Measurements from ENCODE around the gene RPL21. TPM values are rescaled to one million over a fixed set of nuclear protein-coding genes. Genes with fewer than 3 reads are reported as not detected.

Gene RPL21
- total RNA-seq, 4 donors from 2014 or later = 500 to 959 (median 698) TPM

GRCh38 chr13:27302643-27303262 lies 51.4 kb downstream of the RPL21 start:
- no peaks in the 10 kb centered on the region for H3K36me3 ChIP-seq
- H3K27ac ChIP-seq = no peak overlapping the region
- TF ChIP-seq CTCF (IDR thresholded peaks at IDR 0.05) (no peak), POLR2A (IDR thresholded peaks at IDR 0.05) (no peak), EP300 (IDR thresholded peaks at IDR 0.05) (no peak)
- no peaks in the 10 kb centered on the region for H3K9me3 ChIP-seq
- WGBS, 2 donors = 64 to 65% methylated on average over 4 of the region's 4 CpGs
- H3K4me1 ChIP-seq = no peaks in the 10 kb centered on the region
- H3K4me3 ChIP-seq = no peak overlapping the region
- H3K27me3 ChIP-seq = no peaks in the 10 kb centered on the region
- DNase-seq (ENCODE audit: low spot score in 2 of 2) = no peak

DNA sequence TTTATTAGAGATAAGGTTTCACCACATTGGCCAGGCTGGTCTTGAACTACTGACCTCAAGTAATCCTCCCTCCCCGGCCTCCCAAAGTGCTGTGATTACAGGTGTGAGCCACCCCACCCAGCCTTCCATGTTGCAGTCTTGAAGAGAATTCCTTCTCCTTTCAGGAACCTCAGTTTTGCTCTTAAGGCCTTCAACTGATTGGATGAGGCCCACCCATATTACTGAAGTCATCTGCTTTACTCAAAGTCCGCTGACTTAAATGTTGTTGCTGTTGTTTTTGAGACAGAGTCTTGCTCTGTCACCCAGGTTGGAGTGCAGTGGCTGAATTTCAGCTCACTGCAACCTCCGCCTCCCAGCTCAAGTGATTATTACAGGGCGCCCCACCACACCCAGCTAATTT lies 52.7 kb downstream of the RPL21 start:
- 92 to 95% methylated on average over 4 of the region's 4 CpGs for WGBS, 2 donors

DNA sequence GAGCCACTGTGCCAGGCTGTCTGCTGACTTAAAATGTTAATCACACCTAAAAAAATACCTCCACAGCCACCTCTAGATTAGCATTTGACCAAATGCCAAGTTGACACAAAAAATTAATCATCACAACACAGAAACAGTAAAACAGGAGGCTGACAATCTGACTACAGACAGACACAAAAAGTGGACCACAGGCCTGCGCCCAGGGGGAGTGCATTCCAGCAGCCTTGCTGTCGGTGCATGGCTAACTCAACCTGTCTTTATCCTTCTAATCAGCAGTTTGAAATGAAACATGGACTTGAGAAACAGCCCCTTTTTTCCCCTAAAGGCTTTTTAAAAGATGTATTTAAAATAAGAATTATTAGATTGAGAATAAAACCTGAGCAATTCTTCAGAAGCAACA lies 53.3 kb downstream of the RPL21 start:
- Histone ChIP-seq H3K9me3 (no peaks in the 10 kb centered on the region), H3K27me3 (no peaks in the 10 kb centered on the region), H3K4me1 (no peaks in the 10 kb centered on the region), H3K27ac (no peak overlapping the region), H3K36me3 (no peaks in the 10 kb centered on the region), H3K4me3 (no peak overlapping the region)
- 80 to 81% methylated on average over 2 of the region's 2 CpGs for WGBS, 2 donors
- TF ChIP-seq POLR2A (IDR thresholded peaks at IDR 0.05) = no peak
- no peak for TF ChIP-seq EP300 (IDR thresholded peaks at IDR 0.05)
- no peak for TF ChIP-seq CTCF (IDR thresholded peaks at IDR 0.05)
- DNase-seq (ENCODE audit: low spot score in 2 of 2) = no peak

More for the DNA sequence above, 52.7 kb downstream of the RPL21 start:
- DNase-seq (ENCODE audit: low spot score in 2 of 2) = no peak
- no peak for TF ChIP-seq CTCF (IDR thresholded peaks at IDR 0.05)
- no peak for TF ChIP-seq EP300 (IDR thresholded peaks at IDR 0.05)
- no peak for TF ChIP-seq POLR2A (IDR thresholded peaks at IDR 0.05)
- Histone ChIP-seq H3K27ac (no peak overlapping the region), H3K9me3 (no peaks in the 10 kb centered on the region), H3K4me3 (no peak overlapping the region), H3K27me3 (no peaks in the 10 kb centered on the region), H3K4me1 (no peaks in the 10 kb centered on the region), H3K36me3 (no peaks in the 10 kb centered on the region)

Small RNA genes within 50 kb of the gene (small RNA-seq; reads per million reads assigned to genes)
- gene SNORA27 (not detected), gene SNORD102 (not detected)

Other genes with a start within 250 kb of the RPL21 start
- 10 to 100 TPM; 16.9 to 26.7 (median 22.6) TPM for gene USP12, start 79.7 kb upstream of the RPL21 start, total RNA-seq
- 10 to 100 TPM; 16.5 to 45.0 (median 29.0) TPM for gene RASL11A, start 19.3 kb downstream of the RPL21 start, total RNA-seq
- gene GTF3A, start 173.1 kb downstream of the RPL21 start, total RNA-seq = 100 to 1,000 TPM in 3 of 4 donors, 10 to 100 TPM in 1; 64.5 to 201 (median 123) TPM
- 10 to 100 TPM; 45.4 to 94.2 (median 65.9) TPM for gene MTIF3, start 199.0 kb downstream of the RPL21 start, total RNA-seq

Data from tibial nerve (tissue), 4 donors.